Dendritic cell treated with granulocyte-macrophage colony-stimulating factor and Interleukin-4, amounts not matched to agents 40 ng/mL and 50 ng/mL, for 4 days (primary cell): ENCODE measurements around the gene PRDM11.

Experiments
- H3K27ac Mint-ChIP-seq: one replicate; pipeline ENCODE4 v1.8.0; 2022; ENCODE audit warnings: mild to moderate bottlenecking, mixed read lengths
- H3K27me3 Mint-ChIP-seq: one replicate; pipeline ENCODE4 v1.8.0; 2022; ENCODE audit warnings: mild to moderate bottlenecking, mixed read lengths
- H3K36me3 Mint-ChIP-seq: one replicate; pipeline ENCODE4 v1.8.0; 2022; ENCODE audit warnings: low read depth, mixed read lengths
- H3K4me1 Mint-ChIP-seq: one replicate; pipeline ENCODE4 v1.8.0; 2022; ENCODE audit warnings: low read depth, mixed read lengths
- H3K4me3 Mint-ChIP-seq: one replicate; pipeline ENCODE4 v1.8.0; 2022; ENCODE audit warnings: mild to moderate bottlenecking, moderate library complexity, mixed read lengths
- H3K9me3 Mint-ChIP-seq: one replicate; pipeline ENCODE4 v1.8.0; 2022; ENCODE audit warnings: mixed read lengths
- intact Hi-C: fragments of 100-400 bp; cut with micrococcal nuclease; formaldehyde crosslinking; loops from one replicate; pipeline ENCODE4 v1.15.0; 2022

The PRDM11 gene

DNA sequence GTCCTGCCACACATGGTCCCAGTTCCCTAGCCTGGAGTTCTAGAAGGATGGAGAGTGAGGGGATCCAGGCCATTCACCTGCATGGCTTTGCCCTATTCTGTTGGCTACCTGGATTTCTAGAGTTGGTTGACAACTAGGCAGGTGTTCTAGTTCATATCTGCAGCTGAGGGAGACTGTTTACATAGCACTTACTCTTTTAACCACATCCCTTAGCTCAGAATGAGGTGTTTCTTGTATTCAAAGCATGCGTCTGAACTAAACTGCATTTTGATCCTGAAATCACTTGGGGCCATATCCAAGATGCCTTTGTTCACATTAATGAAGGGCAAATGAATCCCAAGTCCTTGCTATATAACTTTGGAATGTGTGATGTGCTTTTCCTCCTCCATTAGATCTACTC is 78.8 kb downstream of the PRDM11 start:
- H3K36me3 Mint-ChIP-seq: peaks cover 16% of the 10 kb centered on the region
- intact Hi-C loops: no loop called here
- no peak overlapping the region for H3K27ac Mint-ChIP-seq
- no peaks in the 10 kb centered on the region for H3K4me1 Mint-ChIP-seq
- H3K27me3 Mint-ChIP-seq: no peaks in the 10 kb centered on the region
- H3K4me3 Mint-ChIP-seq: no peak overlapping the region
- no peaks in the 10 kb centered on the region for H3K9me3 Mint-ChIP-seq

DNA sequence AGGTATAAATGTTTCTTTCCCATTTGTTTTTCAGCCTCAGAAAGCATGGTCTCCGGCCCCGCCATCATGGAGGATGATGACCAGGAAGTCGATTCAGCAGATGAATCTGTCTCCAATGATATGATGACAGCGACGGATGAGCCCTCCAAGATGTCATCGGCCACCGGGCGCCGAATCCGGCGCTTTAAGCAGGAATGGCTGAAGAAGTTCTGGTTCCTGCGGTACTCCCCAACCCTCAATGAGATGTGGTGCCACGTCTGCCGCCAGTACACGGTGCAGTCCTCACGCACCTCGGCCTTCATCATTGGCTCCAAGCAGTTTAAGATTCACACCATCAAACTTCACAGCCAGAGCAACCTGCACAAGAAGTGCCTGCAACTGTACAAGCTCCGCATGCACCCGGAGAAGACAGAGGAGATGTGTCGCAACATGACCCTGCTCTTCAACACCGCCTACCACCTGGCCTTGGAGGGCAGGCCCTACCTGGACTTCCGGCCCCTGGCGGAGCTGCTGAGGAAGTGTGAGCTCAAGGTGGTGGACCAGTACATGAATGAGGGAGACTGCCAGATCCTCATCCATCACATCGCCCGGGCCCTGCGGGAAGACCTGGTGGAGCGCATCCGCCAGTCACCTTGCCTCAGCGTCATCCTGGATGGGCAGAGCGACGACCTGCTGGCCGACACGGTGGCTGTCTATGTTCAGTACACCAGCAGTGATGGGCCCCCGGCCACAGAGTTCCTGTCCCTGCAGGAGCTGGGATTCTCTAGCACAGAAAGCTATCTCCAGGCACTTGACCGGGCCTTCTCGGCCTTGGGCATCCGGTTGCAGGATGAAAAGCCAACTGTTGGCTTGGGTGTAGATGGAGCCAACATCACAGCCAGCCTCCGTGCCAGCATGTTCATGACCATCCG is 79.8 kb downstream of the PRDM11 start:
- Mint-ChIP-seq H3K4me3 (no peak overlapping the region), H3K9me3 (no peaks in the 10 kb centered on the region), H3K27ac (no peak overlapping the region), H3K27me3 (no peaks in the 10 kb centered on the region), H3K4me1 (no peaks in the 10 kb centered on the region), H3K36me3 (peaks cover 16% of the 10 kb centered on the region)
- intact Hi-C loops: no loop called here

DNA sequence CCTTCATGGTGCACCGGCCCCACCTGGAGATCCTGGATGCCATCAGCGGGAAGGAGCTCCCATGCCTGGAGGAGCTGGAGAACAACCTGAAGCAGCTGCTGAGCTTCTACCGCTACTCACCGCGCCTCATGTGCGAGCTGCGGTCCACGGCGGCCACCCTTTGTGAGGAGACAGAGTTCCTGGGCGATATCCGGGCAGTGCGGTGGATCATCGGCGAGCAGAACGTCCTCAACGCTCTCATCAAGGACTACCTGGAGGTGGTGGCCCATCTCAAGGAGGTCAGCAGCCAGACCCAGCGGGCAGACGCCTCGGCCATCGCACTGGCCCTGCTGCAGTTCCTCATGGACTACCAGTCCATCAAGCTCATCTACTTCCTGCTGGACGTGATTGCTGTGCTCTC is 80.5 kb downstream of the PRDM11 start:
- Mint-ChIP-seq H3K9me3 (no peaks in the 10 kb centered on the region), H3K27ac (no peak overlapping the region), H3K36me3 (peaks cover 16% of the 10 kb centered on the region), H3K27me3 (no peaks in the 10 kb centered on the region), H3K4me1 (no peaks in the 10 kb centered on the region), H3K4me3 (no peak overlapping the region)
- intact Hi-C loops: no loop called here

DNA sequence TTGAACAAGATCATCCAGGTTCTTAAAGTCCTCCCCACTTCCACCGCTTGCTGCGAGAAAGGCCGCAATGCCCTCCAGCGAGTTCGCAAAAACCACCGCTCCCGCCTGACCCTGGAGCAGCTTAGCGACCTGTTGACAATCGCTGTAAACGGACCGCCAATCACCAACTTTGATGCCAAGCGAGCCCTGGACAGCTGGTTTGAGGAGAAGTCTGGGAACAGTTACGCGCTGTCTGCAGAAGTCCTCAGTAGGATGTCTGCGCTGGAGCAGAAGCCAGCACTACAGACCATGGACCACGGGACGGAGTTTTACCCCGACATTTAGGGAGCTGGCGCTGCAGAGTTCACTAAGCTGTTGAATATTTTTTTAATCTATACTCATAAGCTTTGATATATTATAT is 81.4 kb downstream of the PRDM11 start:
- Mint-ChIP-seq H3K9me3 (no peaks in the 10 kb centered on the region), H3K27ac (no peak overlapping the region), H3K27me3 (no peaks in the 10 kb centered on the region), H3K36me3 (peaks cover 16% of the 10 kb centered on the region), H3K4me3 (no peak overlapping the region), H3K4me1 (no peaks in the 10 kb centered on the region)
- intact Hi-C loops: no loop called here

DNA sequence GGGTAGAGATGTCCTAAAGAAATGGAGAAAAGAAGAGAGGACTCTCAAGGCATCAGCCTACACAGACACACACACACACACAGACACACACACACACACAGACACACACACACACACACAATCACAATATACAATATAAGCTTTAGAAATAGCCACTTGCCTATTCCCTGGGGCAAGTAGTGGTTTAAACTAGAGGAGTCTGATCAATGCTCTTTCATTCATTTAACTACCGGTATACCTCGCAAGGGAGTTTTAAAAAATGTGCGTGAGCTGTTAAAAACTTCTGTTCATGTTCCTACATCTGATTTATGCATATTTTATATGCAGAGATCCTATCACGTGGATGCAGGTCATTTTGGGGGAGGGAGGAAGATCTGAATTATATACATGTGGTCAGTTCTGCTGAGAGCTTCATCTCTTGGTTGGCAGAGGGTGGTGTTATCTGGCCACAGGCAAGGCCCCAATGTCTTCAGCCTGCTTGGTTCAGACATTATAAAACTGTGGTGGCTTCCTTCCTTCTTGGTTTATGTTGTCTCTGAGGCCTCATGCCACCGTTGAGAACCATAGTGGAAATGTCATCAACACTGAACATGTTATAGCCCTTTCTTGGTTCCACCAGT is 83.1 kb downstream of the PRDM11 start:
- no peaks in the 10 kb centered on the region for H3K4me1 Mint-ChIP-seq
- no peaks in the 10 kb centered on the region for H3K9me3 Mint-ChIP-seq
- H3K36me3 Mint-ChIP-seq: peaks cover 16% of the 10 kb centered on the region
- intact Hi-C loops: no loop called here
- H3K27me3 Mint-ChIP-seq: no peaks in the 10 kb centered on the region
- no peak overlapping the region for H3K4me3 Mint-ChIP-seq
- H3K27ac Mint-ChIP-seq: no peak overlapping the region

DNA sequence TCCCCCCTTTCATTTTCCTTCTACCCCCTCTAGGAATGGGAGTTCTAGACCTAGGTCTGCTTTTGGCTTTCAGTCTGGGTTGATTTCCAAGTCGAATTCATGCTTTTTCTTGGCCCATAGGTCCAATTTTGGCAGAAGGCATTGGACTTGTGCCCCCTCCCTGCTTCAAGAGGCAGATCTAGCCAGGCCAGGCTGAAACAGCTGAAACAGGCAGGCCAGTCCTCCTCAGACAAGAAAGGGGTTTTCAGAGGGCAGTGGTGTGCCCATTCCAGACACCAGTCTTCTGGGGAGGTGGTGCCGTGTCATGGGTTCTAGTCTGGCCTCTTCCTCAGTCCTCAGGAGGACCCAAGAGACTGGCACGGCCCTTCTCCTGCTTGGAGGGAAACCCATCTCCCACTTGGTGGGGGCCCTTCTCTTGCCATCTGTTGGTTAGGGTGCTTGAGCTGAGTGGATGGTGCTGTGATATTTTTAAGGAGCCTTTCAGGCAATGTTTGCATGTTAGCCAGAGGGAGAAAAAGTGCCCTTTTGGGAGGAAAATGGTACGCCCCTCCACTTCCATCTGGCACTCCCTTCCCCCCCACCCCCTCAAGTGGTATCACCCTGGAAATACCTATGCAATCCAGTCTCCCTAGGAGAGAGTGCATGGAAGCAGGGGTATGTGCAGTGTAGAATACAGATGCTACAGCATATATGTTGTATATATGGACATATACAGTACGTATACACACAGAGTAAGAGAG is 86.1 kb downstream of the PRDM11 start:
- Mint-ChIP-seq H3K4me1 (peaks cover 5% of the 10 kb centered on the region), H3K4me3 (no peak overlapping the region), H3K27me3 (peaks cover 4% of the 10 kb centered on the region), H3K9me3 (no peaks in the 10 kb centered on the region), H3K36me3 (no peaks in the 10 kb centered on the region), H3K27ac (no peak overlapping the region)
- intact Hi-C loops: no loop called here

DNA sequence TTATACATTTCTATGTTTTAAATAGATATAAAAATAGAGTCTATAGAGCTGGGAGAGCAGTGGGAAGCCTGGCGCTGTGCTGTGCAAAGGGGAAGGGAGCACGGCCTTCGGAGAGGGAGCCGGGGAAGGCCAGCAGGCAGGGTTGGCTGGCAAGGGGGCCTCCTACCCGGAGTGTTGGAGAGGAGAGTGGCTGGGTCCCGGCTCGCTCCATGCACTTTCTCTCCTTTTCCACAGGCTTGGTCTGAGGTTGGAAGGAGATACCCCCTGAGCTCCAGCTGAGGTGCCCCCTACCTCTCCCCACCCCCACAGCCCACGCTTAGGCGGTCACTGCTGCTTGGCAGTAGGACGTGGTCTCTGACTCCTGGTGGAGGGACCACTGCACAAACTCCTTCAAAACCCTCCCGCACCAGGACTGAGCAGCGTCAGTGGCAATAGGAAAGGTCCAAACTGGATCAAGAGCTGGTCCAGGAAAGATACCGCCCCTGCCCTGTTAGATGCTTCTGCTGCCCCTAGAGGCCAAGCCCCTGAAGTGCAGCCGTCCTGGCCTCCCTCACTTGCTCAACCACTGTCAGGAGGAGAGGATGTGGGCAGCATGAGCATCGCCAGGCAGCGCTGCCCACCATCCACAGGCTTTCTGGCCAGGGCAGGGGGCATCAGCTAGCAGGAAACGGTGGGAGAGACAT is 86.8 kb downstream of the PRDM11 start:
- H3K4me1 Mint-ChIP-seq: peaks cover 5% of the 10 kb centered on the region
- intact Hi-C loops: no loop called here
- no peak overlapping the region for H3K4me3 Mint-ChIP-seq
- H3K9me3 Mint-ChIP-seq: no peaks in the 10 kb centered on the region
- no peaks in the 10 kb centered on the region for H3K36me3 Mint-ChIP-seq
- no peak overlapping the region for H3K27ac Mint-ChIP-seq
- peaks cover 4% of the 10 kb centered on the region for H3K27me3 Mint-ChIP-seq

DNA sequence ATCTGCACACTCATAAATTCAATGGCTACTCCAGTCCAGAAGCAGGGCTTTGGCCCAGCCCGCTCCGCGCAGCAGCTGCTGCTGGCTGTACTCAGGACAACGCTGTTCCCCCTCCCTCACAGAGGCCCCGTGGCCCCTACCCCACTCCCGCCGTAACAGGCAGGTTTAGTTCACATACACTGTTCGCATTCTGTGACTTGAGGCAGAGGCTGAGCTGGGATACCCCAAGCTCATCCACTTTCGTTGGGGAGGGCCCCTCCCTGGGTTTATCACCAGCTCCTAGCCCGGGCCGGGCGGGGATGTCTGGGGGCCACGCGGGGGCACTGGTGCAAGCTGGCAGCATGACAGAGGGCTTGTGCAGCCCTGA is 87.3 kb downstream of the PRDM11 start:
- no peaks in the 10 kb centered on the region for H3K9me3 Mint-ChIP-seq
- intact Hi-C loops: no loop called here
- H3K27me3 Mint-ChIP-seq: peaks cover 4% of the 10 kb centered on the region
- no peak overlapping the region for H3K4me3 Mint-ChIP-seq
- H3K27ac Mint-ChIP-seq: no peak overlapping the region
- no peaks in the 10 kb centered on the region for H3K36me3 Mint-ChIP-seq
- H3K4me1 Mint-ChIP-seq: peaks cover 5% of the 10 kb centered on the region

DNA sequence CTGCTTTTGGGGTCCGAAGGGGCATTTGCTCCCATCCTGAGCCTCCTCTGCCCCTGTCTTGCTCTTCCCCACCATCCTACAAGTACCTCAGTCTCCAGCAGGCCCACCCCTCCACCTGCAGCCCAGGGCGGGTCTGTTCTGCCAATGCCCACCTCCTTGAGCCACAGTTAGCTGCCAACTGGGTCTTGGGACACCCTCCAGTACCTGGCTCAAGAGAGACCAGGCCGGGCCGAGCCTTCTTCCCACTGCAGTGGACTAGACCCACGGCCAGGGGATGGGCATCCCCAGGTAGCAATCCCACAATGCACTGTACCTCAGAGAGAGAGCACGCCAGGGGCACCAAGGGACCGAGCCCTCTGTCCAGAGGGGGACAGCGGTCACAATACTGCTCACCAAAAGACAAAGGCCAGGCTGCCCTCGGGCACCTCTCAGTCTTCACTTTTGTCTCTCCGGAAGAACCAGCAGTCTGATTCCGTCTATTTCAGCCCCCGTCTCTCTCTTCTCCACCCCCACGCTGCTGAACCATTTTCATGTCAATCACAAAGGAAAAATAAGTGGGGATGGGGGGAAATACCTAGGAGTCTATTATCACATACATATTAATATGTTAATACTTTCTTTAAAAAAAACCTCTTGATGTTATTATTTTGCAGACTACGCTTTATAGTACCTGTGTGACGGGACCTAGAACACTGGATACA is 88.0 kb downstream of the PRDM11 start:
- no peak overlapping the region for H3K4me3 Mint-ChIP-seq
- no peaks in the 10 kb centered on the region for H3K9me3 Mint-ChIP-seq
- peaks cover 5% of the 10 kb centered on the region for H3K4me1 Mint-ChIP-seq
- no peak overlapping the region for H3K27ac Mint-ChIP-seq
- intact Hi-C loops: no loop called here
- no peaks in the 10 kb centered on the region for H3K36me3 Mint-ChIP-seq
- peaks cover 4% of the 10 kb centered on the region for H3K27me3 Mint-ChIP-seq

DNA sequence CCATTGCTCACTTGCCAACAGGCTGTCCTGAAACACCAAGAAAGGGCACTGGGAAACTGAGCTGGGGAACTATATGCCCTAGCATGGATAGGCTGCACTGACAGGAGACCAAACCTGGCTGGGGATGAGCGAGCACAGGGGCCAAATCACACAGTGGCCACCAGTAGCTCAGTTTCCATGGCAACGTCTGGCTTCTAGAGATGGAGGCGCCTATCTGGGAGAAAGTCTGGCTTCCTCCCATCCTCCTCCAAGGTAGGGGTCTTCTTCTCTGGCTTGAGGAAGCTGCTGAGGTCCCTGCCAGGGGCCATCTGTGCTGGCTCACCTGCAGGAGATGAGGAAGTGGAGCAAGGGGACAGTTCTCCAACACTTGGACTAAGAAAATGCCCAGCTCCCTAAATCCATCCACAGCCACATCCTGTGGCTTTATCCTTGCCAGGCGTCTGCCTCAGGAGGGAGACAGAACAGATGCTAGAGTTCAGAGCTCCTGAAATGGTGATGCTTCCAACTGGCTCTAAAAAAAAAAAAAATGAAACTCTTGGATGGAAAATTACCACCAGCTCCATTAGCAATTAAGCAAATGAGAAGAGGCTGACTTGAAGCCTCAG is 91.4 kb downstream of the PRDM11 start:
- H3K4me3 Mint-ChIP-seq: no peak overlapping the region
- H3K4me1 Mint-ChIP-seq: peaks cover 5% of the 10 kb centered on the region
- no peaks in the 10 kb centered on the region for H3K36me3 Mint-ChIP-seq
- H3K27ac Mint-ChIP-seq: no peak overlapping the region
- no peaks in the 10 kb centered on the region for H3K9me3 Mint-ChIP-seq
- intact Hi-C loops: no loop called here
- H3K27me3 Mint-ChIP-seq: peaks cover 4% of the 10 kb centered on the region

DNA sequence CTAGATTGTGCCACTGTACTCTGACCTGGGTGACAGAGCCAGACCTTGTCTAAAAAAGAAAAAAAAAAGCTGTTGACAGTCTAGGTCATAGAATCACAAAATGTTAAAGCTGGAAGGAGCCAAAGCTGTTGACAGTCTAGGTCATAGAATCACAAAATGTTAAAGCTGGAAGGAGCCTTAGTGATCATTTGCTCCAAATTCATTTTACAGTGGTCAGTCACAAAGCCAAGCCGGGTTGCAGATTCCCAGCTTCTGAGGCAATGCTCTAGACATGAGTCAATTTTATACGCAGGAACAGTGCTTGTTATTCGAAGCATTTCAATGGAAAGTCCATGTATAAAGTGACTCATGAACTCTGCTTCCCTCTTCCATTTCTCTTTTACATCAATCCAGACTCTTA is 92.3 kb downstream of the PRDM11 start:
- Mint-ChIP-seq H3K9me3 (no peaks in the 10 kb centered on the region), H3K27me3 (peaks cover 4% of the 10 kb centered on the region), H3K36me3 (no peaks in the 10 kb centered on the region), H3K4me1 (peaks cover 5% of the 10 kb centered on the region), H3K4me3 (no peak overlapping the region), H3K27ac (no peak overlapping the region)
- intact Hi-C loops: no loop called here

DNA sequence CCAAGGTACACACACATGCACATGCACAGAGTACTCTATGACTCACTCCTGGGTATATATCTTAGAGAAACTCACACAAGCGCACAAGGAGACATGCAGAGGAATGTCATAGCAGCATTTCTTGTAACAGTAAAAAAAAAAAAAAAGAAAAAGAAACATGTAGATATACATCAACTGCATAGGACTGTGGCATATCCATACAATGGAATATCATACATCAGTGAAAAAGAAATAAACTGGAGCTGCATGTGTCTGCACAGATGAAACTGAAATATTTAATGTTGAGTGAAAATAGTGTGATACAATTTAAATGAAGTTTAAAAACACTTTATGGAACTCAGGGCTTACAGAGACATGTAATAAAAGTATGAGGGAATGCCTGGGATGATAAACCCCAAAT is 93.3 kb downstream of the PRDM11 start:
- Mint-ChIP-seq H3K4me1 (peaks cover 5% of the 10 kb centered on the region), H3K36me3 (no peaks in the 10 kb centered on the region), H3K4me3 (no peak overlapping the region), H3K27ac (no peak overlapping the region), H3K9me3 (no peaks in the 10 kb centered on the region), H3K27me3 (peaks cover 4% of the 10 kb centered on the region)
- intact Hi-C loops: no loop called here

DNA sequence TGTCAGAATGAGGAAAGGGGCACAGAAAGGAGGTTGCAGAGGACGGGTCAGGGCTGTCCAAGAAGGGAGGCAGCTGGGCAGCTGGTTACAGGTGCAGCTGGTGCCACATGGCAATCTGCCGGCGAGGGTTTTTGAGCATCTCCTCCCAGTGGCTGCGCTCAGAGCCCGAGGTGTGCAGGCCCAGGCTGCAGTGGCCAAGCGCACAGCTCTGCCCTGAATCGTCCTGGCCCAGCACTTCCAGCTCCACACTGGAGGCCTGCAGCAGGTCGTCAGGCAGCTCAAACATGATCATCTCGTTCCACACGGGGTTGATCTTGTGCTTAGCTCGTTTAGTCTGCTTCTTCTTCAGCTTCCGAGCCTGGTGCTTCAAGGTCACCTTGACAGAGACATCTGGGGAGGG is 97.5 kb downstream of the PRDM11 start:
- H3K4me3 Mint-ChIP-seq: no peak overlapping the region
- H3K27ac Mint-ChIP-seq: no peak overlapping the region
- no peaks in the 10 kb centered on the region for H3K4me1 Mint-ChIP-seq
- H3K27me3 Mint-ChIP-seq: no peaks in the 10 kb centered on the region
- no peaks in the 10 kb centered on the region for H3K36me3 Mint-ChIP-seq
- intact Hi-C loops: no loop called here
- no peaks in the 10 kb centered on the region for H3K9me3 Mint-ChIP-seq
